OCI-LY7 (cell line): Measurements from ENCODE around the gene CAMKK1.

ENCODE experiments used
- EZH2phosphoT487 ChIP-seq: fragments of 200-600 bp; sonication (generic); IDR thresholded peaks from 2 replicates; pipeline ENCODE4 v1.6.1; 2018; ENCODE audit warnings: low read depth, borderline replicate concordance, mild to moderate bottlenecking, mixed run types, antibody characterized with exemption, low read length, moderate library complexity, mixed read lengths
- TF ChIP-seq, protein P1 (sequence below): fragments of 200-600 bp; sonication (generic); conservative IDR thresholded peaks from 2 replicates; pipeline ENCODE4 v1.5.1; 2014; ENCODE audit warnings: mild to moderate bottlenecking, antibody characterized with exemption, low read length, moderate library complexity, mixed read lengths

GRCh38 chr17:3827124-3827773 lies 65.6 kb downstream of the CAMKK1 start:
- TF ChIP-seq, protein P1, sequence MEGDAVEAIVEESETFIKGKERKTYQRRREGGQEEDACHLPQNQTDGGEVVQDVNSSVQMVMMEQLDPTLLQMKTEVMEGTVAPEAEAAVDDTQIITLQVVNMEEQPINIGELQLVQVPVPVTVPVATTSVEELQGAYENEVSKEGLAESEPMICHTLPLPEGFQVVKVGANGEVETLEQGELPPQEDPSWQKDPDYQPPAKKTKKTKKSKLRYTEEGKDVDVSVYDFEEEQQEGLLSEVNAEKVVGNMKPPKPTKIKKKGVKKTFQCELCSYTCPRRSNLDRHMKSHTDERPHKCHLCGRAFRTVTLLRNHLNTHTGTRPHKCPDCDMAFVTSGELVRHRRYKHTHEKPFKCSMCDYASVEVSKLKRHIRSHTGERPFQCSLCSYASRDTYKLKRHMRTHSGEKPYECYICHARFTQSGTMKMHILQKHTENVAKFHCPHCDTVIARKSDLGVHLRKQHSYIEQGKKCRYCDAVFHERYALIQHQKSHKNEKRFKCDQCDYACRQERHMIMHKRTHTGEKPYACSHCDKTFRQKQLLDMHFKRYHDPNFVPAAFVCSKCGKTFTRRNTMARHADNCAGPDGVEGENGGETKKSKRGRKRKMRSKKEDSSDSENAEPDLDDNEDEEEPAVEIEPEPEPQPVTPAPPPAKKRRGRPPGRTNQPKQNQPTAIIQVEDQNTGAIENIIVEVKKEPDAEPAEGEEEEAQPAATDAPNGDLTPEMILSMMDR, result peak; percentile 98
- TF ChIP-seq EZH2phosphoT487, result no peak
